Measurements from ENCODE around the gene ATP6V1B1. TPM values are rescaled to one million over a fixed set of nuclear protein-coding genes. Genes with fewer than 3 reads are reported as not detected.

ATP6V1B1 gene
- total and polyA plus RNA-seq, 2 experiments from 2014 or later = not detected

GRCh38 chr2:70930371-70931329 is 5.0 kb upstream of the ATP6V1B1 start:
- Mint-ChIP-seq H3K27ac (no peak overlapping the region), H3K36me3 (ENCODE audit: low read depth) (no peaks in the 10 kb centered on the region; the same call in 2 of the 3 replicates), H3K4me3 (no peak overlapping the region), H3K27me3 (ENCODE audit: insufficient read depth, low read depth, poor library complexity) (peaks cover 15% of the 10 kb centered on the region), H3K9me3 (no peaks in the 10 kb centered on the region), H3K4me1 (peaks cover 9% of the 10 kb centered on the region)
- H3K27ac ChIP-seq (ENCODE audit: low read depth) = no peak overlapping the region
- H3K79me2 ChIP-seq (replicated peaks; ENCODE audit: insufficient read depth) = no peaks in the 10 kb centered on the region
- H3F3A ChIP-seq (replicated peaks; ENCODE audit: low read depth) = no peaks in the 10 kb centered on the region
- no peaks in the 10 kb centered on the region for H3K36me3 ChIP-seq (ENCODE audit: insufficient read depth)
- no peaks in the 10 kb centered on the region for H3K9me2 ChIP-seq (ENCODE audit: insufficient read depth)
- peaks cover 5% of the 10 kb centered on the region; the same call in 1 of the 2 replicates for H3K4me1 ChIP-seq (ENCODE audit: insufficient read depth)
- ATAC-seq (no peak), DNase-seq (ENCODE audit: low spot score) (no peak)
- no peak for TF ChIP-seq ETS1 (IDR thresholded peaks at IDR 0.05)
- no peak for TF ChIP-seq CTCF (conservative IDR thresholded peaks at IDR 0.05; ENCODE audit: low read depth in 2 of 2)
- TF ChIP-seq ZNF114 (CRISPR knock-in tag; IDR thresholded peaks at IDR 0.05) = no peak
- H4K20me1 ChIP-seq (replicated peaks; ENCODE audit: insufficient read depth) = no peaks in the 10 kb centered on the region
- no peak overlapping the region for H3K4me3 ChIP-seq
- no peak overlapping the region for H3K4me2 ChIP-seq
- H2AFZ ChIP-seq = no peak overlapping the region
- H3K27me3 ChIP-seq (ENCODE audit: insufficient read depth) = peaks cover 5% of the 10 kb centered on the region; the same call in 1 of the 2 replicates

- peaks cover 17% of the 10 kb centered on the region for H3K27me3 Mint-ChIP-seq (ENCODE audit: insufficient read depth, low read depth, poor library complexity)
These were observed 4.2 kb upstream of the ATP6V1B1 start for GRCh38 chr2:70931376-70932000.

More at GRCh38 chr2:70931376-70932000, 4.2 kb upstream of the ATP6V1B1 start:
- H3K9me2 ChIP-seq (ENCODE audit: insufficient read depth) = no peaks in the 10 kb centered on the region
- no peak overlapping the region for H3K27ac ChIP-seq (ENCODE audit: low read depth)
- ATAC-seq (peak; percentile 35), DNase-seq (ENCODE audit: low spot score) (peak; percentile 56)
- H3K4me2 ChIP-seq = no peak overlapping the region
- no peaks in the 10 kb centered on the region for H3K79me2 ChIP-seq (replicated peaks; ENCODE audit: insufficient read depth)
- Mint-ChIP-seq H3K27ac (no peak overlapping the region), H3K36me3 (ENCODE audit: low read depth) (no peaks in the 10 kb centered on the region; the same call in 2 of the 3 replicates), H3K4me1 (peaks cover 14% of the 10 kb centered on the region), H3K9me3 (no peaks in the 10 kb centered on the region), H3K4me3 (no peak overlapping the region)
- H3K36me3 ChIP-seq (ENCODE audit: insufficient read depth) = no peaks in the 10 kb centered on the region
- H2AFZ ChIP-seq = no peak overlapping the region; the same call in 1 of the 2 replicates
- no peaks in the 10 kb centered on the region for H3F3A ChIP-seq (replicated peaks; ENCODE audit: low read depth)
- no peak overlapping the region for H3K4me3 ChIP-seq
- H4K20me1 ChIP-seq (replicated peaks; ENCODE audit: insufficient read depth) = no peaks in the 10 kb centered on the region
- no peak for TF ChIP-seq REST (IDR thresholded peaks at IDR 0.05; ENCODE audit: unreplicated experiment)
- peak in 1 of 2 experiments; percentile 43; a peak in 2 of 4 replicates for TF ChIP-seq CTCF (conservative IDR thresholded peaks at IDR 0.05; ENCODE audit: low read depth in 2 of 2)
- H3K4me1 ChIP-seq (ENCODE audit: insufficient read depth) = peaks cover 9% of the 10 kb centered on the region
- peaks cover 5% of the 10 kb centered on the region; the same call in 1 of the 2 replicates for H3K27me3 ChIP-seq (ENCODE audit: insufficient read depth)
